Liver (tissue), 3 donors: ENCODE results near the gene NPAS2.

Experiments
- ATF3 ChIP-seq: IDR thresholded peaks from 2 replicates; pipeline ENCODE4 v1.6.1; 2016; ENCODE audit warnings: antibody characterized with exemption
- CTCF ChIP-seq: fragments of 150-350 bp; IDR thresholded peaks from 2 replicates; pipeline ENCODE4 v1.5.1; 2017; ENCODE audit warnings: improper control_type of control experiment, low read depth, low read length; ENCODE audit not compliant: missing input control
- donor health status: healthy.
- donor health status: healthy.

- TF ChIP-seq ATF3 (no peak), CTCF (no peak)
Measured at GRCh38 chr2:100781009-100781325, 39.0 kb upstream of the NPAS2 start.
